Activated CD8-positive, alpha-beta memory T cell treated with anti-CD3 and anti-CD28 coated beads for 48 hours (primary cell): ENCODE measurements around the gene FAM234B.

Source experiments
- DNase-seq, 3 experiments: peaks; one replicate each; pipeline ENCODE4 v3.0.0-alpha.2; 2020; ENCODE audit warnings: low read depth in 2 of 3, low spot score in 2 of 3

Gene FAM234B

DNA sequence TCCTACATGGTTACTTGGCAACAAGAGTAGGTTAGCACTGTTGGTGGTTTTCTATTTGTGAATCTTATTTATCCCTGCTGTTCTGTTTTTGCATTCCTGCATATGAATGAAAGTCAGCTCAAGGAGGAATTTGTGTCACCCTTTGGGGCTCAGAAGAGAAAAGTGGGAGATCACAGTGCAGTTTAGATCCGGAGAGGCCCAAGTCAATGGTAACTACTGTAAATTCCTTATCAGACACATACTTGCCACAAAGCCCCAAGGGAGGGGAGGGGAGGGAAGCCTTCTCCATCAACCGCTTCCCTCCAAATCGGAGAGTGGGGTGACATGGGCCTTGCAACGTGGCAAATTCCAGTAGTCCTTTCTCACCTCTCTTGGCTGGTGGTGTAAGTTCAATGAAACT, 44.3 kb downstream of the FAM234B start:
- DNase-seq: no peak

DNA sequence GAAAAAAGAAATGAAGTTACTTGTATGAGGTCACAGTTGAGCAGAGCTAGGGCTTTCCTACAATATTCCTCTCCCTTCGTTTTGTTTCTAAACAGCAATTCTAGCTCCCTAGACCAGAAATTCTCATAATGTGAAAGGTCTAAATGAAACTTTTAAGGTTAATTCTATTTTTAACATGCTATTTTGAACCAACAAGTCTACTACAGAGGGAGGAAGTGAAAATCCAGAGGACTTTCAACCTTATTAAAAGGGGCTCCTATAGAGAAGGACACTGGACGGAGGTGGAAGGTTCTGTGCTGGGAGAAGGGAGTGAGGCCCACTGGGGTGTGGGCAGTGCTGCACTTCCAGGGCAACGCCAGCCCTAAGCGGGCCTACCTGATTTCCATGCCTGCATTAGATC, 45.9 kb downstream of the FAM234B start:
- DNase-seq: no peak

DNA sequence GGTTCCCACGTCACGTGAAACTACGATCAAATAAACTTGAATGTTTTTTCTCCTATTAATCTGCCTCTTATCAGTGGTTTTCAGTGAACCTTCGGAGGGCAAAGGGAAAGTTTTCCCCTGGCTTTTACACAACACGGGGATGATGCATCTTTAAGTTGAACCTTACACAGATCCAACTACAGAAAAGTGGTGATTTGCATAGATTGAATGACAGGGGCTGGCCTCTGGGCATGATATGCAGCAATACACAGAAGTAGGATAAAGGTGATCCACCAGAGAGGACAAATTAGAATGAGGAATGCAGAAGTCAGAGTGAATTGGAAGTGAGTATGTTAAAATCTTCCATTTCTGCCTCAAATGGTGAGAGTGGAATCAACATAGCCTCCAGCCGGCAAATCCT, 47.7 kb downstream of the FAM234B start:
- DNase-seq: no peak

DNA sequence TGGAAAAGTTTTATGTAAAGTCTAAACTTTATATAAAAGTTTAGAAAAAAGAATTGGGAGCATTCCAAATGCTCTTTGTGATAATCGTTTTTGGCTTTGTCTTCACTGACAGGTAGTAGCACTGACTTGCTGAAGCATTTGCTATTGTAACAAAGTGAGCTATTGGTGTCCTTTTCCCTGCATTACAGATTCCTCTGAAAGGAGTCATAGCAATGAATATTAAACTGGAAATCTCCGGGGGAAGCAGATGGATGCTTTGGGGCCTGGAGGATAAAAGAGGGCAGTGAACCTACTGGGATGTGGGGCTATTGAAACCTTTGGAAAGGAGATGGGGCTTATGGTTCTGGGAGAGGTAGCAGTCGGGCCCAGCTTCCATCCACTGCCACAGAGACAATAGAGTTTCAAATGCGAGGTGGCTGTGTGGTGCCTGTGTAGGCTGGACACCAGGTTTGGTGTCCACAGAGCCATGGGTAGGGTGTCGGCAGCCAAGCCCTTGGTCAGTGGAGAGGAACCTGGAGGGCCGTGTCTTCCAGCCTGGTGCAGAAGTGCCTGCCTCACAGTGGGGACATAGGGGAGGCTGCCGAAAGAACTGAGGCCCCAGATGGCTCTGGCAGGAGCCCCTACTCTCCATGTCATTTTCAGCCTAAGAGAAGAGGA, 49.1 kb downstream of the FAM234B start:
- no peak for DNase-seq

DNA sequence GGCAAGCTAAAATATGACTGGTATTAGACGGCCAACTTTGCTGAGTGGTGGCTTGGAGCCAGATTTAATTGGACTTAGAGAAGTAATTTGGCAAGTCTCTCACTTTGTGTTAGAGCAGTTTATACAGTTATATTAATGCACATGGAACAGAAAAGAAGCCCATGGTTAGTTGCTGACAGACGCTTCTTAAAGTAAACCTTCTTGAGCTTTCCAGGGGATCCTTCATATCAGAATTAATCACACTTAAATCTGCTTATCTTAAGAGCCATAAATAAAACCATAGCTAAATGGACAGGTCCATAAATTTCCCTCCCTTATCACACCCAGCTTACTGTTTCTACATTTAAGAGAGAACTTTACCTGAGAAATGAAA, 49.7 kb downstream of the FAM234B start:
- DNase-seq: no peak

DNA sequence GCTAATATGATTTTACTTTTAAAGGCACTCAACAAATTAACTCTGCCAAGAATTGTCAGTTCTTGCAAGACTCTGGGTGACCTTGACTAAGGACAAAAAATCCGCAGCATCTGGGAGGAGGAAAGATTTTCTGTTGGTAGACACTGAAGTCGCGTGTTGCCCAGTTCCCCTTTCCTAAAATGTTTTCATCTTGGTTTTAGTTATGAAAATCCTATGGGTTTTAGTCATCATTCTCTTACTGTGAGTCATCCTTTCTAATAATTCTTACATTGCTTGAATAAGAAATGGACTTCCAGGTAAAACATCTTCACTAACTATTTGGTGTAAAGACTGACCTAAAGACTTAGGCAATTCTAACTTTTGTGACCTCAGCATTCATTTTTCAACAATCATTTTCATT, 50.2 kb downstream of the FAM234B start:
- DNase-seq: no peak

DNA sequence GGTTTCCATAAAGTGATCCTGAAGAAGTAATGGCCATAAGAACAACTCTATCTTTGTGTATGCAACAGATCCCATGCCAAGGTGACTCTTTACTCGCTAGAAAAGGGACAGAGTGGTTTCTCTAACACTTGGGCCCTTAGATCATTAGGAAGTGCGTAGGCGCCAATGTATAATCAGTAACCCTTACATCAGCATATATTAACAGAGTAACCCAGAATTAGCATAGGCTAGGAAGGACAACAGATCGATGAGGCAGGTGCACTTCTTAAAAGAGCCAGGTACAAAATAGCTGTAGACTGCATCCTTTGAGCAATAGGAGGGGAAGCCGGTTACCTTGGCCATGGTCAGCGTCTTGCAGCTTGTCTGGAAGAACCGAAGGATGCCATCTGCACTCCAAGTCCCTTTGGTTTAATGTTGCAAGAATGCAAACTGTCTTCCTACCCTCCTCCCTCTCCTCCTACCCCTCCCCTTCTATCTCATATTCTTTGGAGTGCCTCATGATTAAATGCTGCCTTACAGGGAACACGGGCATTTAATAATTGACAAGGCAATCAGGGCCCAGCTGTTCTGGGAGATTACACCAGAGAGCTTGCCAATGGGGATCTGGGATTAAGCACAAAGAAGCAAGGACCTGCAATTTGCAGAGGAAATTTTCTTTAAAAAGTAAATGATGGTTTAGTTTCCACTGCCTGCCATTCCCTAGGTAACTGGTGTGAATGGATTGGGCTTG, 51.2 kb downstream of the FAM234B start:
- DNase-seq: no peak

DNA sequence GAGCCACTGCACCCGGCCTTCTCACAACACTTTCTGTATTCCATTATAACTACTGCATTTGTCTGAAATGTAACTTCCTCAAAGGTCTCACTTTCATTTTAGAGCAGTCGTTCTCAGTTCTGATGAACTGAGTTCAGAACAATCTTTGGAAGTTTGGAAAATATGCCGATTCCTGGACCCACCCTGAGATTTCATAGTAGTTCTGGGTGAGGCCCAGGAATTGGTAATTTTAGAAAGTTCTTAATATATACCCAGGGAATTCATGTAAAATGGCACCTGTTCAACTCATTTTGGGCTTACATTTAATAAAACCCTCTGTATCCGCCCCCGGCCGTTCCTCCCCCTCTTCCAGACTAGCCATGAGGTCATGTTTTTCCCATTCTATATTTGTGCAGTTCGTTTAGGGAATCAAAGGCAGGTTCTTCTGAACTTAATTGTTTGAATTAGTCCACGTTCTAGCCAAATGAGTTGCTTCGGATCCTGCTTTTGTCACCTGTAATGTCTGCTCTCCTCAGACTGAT, 53.4 kb downstream of the FAM234B start:
- no peak for DNase-seq

DNA sequence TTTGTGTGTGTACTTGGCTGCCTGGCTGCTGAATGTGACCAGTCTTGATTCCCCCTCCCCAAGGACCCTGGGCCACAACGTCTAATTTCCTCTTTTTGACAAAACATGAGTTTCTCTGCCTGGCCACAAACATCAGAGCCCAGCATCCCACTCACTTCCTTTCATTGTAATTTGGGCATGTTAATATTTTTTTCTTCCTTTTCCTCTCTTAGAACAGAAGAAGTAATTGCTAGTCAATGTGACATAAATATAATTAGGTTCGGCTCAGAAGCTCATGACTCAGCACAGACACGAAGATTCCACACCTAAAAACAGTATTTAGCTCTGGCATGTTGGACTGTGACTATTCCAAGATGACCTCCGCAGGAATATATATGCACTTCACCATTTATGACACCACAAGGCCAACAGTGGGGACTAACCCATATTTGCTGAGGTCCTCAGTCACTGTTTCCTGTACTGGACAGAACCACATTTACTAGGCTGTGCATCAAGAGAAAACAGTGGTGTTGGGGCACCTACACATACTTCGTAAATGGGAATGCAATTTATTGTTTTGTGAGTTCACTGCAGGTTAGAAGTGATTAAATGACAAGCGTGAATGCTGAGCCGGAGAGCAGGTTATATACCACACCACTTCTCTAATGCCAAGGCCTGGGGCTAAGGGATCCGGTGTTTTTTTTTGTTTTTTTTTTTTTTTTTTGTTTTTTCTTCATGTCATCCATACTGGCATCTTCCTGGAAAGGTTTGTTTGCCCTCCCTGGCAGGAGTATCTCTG, 55.1 kb downstream of the FAM234B start:
- DNase-seq: no peak

DNA sequence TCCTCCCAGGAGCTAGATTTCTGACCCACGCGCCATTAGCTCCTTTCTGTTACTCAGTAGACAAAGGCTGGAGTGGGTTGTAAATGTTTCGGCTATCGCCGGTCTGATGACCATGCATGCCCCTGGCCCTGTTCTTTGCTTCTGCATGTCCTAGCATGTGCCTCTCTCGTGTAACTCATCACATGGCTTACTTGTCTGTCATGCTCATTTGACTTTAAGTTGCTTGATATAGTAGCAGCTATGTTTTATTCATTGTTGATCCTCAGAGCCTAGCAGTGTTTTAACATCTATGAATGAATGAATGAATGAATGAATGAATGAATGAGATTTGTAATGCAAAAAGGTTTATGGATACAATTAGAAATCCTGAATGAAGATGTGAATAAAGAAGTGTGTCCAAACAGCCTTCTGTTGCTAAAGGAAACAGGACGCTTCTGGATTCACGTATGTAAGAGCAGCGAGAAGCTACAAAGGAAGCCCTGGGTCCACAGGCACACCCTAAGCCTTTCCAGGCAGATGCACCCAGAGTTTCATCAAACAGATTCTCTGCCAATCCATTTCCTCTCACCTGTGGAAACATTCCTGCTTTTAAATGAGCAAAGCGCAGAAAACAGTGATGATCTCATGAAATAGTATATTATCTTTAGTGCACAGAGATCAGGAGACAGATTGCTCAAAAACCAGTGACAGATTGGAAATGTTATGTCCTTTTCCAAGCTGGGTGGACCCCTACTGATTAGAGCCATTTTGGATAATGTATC, 55.8 kb downstream of the FAM234B start:
- DNase-seq: no peak

DNA sequence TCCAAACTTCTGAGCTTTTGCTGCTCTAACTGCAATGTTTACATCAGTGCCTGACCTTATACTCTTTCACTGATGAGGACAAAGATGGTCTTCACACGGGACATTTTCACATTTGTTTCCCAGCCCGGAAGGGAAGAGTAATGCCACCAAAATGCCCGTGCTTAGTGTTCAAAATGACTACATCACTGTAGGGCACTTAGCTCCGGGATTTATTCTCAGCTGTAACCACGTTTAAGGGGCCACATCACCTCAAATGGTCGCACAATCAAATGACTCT, 56.4 kb downstream of the FAM234B start:
- DNase-seq: no peak

DNA sequence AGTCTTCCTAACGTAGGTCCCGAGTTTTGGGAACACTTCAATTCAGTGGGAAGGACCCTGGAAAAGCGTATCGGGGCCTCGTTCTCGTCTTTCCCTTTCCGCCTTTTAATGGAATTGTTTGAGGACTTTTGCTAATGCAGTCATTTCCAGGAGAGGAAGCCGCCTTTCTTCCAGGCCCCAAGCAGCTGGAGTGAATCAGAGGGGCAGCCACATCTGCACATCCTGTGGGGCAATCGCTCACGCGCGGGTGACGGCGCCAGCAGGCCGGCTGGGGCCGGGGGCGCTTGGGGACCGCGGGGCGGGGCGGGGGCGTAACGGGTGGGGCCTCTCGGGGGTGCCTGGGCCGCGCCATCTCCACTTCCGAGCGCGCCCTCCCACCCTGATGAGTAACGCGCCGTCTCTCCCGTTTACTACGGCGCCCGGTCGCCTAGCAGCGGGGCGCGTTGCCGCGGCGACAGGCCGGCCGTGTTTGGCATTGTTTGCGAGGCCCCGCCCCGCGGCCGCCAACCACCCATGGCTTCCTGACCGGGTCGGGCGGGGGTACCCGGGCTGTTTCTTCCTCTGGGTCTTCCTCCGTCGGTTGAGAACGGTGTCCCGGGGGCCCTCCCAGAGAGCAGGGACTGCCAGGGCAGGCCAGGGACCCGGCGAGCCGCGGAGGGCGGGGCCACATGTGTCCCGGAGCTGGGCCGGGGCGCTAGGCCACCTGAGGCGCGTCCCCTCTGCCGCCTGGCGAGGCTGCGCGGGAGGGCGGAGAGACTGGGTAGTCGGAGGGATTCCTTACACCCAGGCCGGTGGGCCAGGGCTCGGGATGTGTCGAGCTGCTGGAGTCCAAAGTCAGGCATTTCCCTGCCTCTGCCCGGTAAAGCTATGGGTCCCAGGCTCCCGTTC, 56.9 kb downstream of the FAM234B start:
- DNase-seq: peak; percentile 60 to 85 (median 73)

DNA sequence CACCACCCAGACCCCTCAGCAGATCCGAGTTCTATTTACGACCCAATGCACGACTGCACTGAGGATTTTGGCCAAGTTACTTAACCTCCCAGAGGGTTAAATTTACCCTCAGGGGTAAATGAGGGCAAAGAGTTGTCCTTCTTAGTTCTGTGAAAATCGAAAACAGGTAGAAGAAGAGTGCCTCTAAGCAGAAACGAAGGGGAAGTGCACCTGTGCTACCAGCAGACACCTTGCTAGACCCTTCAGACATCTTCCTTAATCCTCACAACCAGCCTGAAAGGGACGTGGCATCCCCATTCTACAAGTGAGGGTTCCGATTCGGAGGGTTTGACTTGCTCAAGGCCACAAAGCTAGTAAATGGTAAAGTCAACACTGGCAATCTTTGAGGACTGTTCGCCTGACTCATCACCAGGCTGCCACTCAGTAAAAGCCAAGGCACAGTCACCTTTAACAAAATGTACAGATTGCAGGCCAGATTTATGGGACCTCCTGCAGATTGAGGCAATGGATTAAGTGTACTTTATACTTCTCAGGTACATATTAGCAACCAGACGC, 57.7 kb downstream of the FAM234B start:
- DNase-seq: no peak

DNA sequence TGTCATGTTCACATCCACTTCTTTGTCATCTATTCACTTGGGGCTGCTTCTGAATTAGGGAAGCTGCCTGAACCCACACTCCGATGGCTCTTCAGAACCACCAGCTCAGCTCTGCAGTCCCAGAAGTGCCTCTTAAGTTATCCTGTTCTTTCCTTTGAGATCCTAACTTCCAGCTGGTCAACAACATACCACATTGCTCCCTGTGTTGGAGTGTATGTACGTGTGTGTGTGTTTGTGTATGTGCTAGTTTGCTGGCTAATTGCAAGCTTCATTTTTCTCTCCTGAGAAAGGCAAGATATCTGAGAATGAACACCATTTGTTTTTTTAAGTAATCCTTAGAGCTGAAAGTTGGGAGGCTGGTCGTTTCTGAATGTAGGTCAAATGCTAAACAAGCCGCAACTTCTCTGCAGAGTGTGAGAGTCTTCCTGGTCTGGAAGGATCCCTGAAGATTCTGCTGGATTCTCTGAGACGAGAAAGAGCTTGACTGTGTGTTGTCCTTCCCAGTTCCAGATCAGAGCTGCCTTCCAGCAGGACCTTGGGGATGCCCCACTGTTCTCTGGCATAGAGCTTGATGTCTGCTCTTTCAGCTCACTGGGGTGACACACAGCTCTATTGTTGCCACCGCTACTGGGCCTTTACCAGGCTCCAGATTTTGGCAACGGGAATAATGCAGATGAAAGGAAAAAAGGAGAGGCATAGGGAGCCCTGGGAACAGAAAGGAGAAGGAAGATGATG, 58.4 kb downstream of the FAM234B start:
- no peak for DNase-seq

DNA sequence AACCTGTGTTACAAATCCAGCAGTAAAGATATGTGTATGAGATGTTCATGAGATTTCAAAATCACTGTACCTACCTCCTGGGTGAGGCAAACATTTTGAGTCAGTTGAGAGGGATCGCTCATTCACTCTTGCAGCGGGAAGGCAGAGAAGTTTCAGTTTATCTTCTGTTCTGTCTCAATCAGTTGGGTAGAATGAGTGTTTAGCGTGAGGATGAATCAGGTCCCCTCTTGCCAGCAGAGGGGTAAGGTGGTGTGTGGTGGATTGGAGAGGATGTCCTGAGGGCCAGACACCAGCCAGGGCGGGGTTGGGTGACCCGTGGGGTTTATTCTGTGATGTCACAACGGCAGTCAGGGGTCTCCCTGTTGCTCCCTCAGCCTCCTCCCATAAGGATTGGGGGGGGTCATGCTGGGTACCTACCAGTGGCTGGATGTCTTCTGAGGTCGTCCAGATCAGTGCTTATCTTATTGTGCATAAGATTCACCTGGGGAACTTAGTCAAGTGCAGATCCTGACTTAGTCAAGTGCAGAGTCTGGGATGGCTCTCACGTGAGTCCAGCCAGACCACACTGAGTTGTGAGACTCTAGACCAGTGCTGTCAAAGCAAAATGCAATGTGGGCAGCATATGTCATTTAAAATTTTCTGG, 59.3 kb downstream of the FAM234B start, which contains the start of gene GSG1:
TSS of gene GSG1 (minus strand) at position 277 of the 643 bp plus-strand sequence. CDS start at position 122, 155 bp downstream.
- DNase-seq: peak in 1 of 3 experiments; percentile 18

DNA sequence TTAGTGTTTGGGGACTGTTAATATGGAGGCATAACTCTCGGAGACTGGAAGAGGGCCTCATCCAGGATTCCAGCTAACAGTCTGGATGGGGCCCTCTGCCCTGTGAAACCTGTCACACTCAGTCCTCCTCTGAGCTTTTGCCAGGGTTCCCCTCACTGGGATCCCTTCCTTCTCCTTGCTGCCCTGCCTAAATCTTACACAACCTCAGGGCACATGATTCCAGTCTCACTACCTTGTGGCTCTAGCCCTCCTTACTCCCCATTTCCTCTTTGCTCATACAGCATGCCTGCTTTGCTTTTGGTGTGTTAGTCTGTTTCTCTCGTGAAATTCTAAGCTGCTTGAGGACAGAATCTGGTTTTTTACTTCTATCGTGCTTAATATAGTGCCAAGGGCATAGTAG, 60.2 kb downstream of the FAM234B start:
- DNase-seq: no peak

DNA sequence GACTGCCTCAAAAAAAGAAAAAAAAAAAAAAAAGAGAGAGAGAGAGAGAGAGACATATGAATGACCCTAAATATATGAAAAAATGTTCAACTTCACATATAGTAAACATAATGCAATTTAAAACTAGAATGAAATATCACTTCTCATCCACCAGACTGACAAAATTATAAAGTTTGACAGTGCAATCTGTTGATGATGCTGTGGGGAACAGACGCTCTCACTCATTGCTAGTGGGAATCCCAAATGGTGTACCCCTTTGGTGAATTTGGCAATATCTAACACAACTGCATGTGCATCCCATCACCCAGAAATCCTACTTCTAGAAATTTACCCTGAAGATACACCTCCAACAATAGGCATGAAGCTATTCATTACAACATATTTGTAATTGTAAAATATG, 61.6 kb downstream of the FAM234B start:
- DNase-seq: no peak

DNA sequence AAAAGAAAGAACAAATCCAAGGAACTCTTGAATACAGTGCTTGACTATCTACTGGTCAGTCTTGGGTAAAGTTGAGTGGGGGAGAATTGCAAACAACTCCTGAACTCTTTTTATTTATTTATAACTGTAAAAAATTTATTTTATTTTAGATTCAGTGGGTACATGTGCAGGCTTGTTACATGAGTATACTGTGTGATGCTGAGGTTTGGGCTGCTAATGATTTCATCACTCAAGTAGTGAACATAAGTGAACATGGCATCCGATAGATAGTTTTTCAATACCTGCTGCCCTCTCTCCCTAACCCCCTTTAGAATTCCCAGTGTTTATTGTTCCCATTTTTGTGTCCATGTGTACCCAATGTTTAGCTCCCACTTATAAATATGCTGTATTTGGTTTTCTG, 62.5 kb downstream of the FAM234B start:
- DNase-seq: no peak

DNA sequence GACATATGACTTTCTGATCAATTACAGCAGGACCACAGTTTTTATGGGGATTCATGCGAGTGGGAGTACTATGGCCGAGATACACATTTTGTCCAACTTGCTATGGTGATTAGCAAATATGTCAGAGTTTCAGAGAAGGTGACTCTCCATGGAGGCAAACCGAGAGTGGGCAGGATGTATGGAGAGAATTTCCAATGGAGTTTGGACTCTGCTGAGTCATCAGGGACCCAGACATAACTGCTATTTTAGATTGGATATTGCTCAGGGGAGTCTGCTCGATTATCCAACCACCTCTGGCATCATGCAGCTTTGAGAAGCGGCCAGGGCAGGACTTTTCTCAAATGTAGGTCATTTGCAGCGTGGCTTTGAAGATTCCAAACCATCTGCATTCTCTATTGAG, 68.8 kb downstream of the FAM234B start:
- no peak for DNase-seq
